ENCODE data around the gene LRRC40. TPM values are rescaled to one million over a fixed set of nuclear protein-coding genes. Genes with fewer than 3 reads are reported as not detected.
"Not testable (repeated sequence)": the region's sequence is repeated elsewhere in the genome, so short reads cannot be mapped to it uniquely, and the experiment has no call there.

LRRC40 gene
- total RNA-seq, 1 donor from 2014 or later = 15.7 TPM

GRCh38 chr1:70202173-70202758, 3.1 kb downstream of the LRRC40 start:
- DNase-seq (ENCODE audit: low read depth in 2 of 2) = no peak

DNA sequence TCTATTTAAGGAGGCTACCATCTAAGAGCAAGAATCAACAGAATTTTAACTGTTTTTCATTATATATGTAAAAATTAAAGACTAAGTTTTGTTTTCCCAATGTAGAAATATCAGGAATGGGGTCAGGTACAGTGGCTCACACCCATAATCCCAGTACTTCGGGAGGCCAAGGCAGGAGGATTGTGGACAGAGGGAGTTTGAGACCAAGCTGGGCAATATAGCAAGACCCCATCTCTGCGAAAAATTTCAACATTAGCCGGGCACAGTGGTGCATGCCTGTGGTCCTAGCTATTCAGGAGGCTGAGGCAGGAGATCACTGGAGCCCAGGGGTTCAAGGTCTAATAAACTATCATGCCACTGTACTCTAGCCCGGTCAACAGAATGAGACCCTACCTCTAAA, 5.3 kb downstream of the LRRC40 start:
- no peak for DNase-seq (ENCODE audit: low read depth in 2 of 2)

GRCh38 chr1:70196333-70196732, 9.0 kb downstream of the LRRC40 start:
- DNase-seq (ENCODE audit: low read depth in 2 of 2) = no peak

DNA sequence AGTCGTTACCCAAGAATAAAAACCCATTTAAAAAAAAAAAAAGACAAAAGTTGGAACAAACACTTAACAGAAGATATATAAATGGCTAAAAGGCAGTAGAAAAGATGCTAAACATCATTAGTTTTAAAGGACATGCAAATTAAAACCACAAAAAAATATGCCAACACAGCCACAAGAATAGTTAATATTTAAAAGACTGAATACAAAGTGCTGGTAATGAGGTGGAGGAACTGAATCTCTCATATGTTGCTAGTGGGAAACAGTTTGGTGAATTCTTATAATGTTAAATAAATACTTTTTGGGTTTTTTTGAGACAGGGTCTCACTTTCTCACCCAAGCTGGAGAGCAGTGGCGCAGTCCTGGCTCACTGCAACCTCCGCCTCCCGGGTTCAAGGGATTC, 10.0 kb downstream of the LRRC40 start:
- no peak for DNase-seq (ENCODE audit: low read depth in 2 of 2)

GRCh38 chr1:70194601-70195000, 10.8 kb downstream of the LRRC40 start:
- no peak for DNase-seq (ENCODE audit: low read depth in 2 of 2)

DNA sequence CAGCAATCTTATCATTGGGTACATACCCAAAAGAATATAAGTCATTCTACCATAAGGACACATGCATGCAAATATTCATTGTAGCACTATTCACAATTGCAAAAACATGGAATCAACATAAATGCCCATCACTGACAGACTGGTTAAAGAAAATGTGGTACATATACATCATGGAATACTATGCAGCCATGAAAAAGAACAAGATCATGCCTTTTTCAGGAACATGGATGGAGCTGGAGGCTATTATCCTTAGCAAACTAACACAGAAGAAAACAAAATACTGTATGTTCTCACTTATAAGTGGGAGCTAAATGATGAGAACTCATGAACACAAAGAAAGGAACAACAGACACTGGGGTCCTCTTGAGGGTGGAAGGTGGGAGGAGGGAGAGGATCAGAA, 12.9 kb downstream of the LRRC40 start:
- not testable (repeated sequence) for DNase-seq (ENCODE audit: low read depth in 2 of 2)

- DNase-seq (ENCODE audit: low read depth in 2 of 2) = no peak
Observed at GRCh38 chr1:70190180-70190579, 15.2 kb downstream of the LRRC40 start.

DNA sequence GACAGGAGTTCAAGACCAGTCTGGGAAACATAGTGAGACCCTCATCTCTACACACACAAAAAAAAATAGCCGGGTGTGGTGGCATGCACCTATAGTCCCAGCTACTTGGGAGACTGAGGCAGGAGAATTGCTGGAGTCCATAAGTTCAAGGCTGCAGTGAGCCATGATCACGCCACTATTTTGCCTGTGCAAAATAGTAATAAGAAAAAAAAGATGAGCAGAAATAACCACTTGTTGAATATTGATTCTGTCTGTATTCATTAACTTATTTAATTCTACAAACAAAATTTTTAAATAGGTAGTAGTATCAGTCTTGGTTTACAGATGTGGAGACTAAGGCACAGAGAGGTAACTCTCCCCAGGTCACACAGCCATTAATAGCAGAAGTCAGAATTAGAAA, 16.9 kb downstream of the LRRC40 start:
- no peak for DNase-seq (ENCODE audit: low read depth in 2 of 2)

DNA sequence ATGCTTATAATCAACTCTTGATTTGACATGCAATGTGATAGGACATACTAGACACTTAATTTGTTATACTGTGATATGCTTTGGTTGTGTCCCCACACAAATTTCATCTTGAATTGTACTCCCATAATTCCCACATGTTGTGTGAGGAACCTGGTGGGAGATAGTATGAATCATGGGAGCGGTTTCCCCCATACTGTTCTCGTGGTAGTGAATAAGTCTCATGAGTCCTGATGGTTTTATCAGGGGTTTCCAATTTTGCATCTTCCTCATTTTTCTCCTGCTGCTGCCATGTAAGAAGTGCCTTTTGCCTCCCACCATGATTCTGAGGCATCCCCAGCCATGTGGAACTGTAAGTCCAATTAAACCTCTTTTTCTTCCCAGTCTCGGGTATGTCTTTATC, 20.2 kb downstream of the LRRC40 start:
- not testable (repeated sequence) for DNase-seq (ENCODE audit: low read depth in 2 of 2)

- DNase-seq (ENCODE audit: low read depth in 2 of 2) = no peak
Observed at GRCh38 chr1:70171512-70171911, 33.9 kb downstream of the LRRC40 start.

DNA sequence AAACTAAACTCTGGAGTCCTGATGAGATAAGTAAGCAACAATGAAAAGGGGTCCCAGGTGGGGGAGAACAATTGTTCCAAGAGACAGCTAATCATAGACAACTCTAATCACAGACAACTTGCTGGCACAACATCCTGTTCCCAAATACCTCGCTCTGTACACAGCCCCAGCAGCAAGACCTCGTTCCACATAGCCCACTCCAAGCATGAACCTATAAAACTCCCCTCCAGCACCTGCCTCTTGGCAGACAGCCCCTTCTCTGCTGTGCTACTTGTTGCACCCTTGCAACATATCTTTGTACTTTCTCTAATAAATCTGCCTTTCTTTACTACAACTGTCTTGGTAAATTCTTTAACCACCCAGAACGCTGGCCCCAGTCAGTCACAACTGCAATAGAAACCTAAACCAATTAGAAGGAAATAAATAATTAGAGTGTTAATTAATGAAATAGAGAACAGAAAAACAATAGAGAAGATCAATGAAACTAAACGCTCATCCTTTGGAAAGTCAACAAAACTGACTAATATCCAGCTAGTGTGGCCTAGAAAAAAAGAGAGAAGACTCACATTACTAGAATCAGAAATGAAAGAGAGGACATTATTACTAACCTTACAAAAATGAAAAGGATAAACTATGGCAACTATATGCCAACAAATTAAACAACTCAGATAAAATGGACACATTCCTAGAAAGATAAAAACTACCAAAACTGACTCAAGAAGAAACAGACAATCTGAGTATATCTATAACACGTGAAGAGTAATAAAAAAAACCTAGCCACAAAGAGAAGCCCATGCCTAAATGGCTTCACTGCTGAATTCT, 36.1 kb downstream of the LRRC40 start:
- DNase-seq (ENCODE audit: low read depth in 2 of 2) = peak in 1 of 2 donors; percentile 1

DNA sequence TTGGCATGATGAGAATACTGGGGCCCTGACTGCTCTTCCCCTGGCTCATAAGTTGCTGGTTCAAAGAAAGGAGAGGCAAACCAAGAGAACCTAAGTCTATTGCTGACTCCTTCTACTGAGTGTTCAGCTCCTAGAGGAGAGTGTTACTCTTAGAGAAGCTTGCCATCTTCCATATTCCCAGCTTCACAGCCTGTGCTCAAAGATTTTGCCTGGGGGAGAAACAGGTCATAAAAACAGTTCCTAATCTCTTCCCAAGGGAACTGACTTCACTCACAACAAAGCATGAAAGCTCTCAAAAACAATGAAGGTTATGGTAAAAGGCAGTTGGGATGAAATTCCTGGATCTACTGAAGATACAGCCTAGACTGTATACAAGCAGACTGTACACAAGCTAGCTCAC, 37.1 kb downstream of the LRRC40 start:
- no peak for DNase-seq (ENCODE audit: low read depth in 2 of 2)

- no peak for DNase-seq (ENCODE audit: low read depth in 2 of 2)
Observed at GRCh38 chr1:70164350-70164749, 41.0 kb downstream of the LRRC40 start.

- DNase-seq (ENCODE audit: low read depth in 2 of 2) = no peak
Observed at GRCh38 chr1:70156529-70157120, 48.8 kb downstream of the LRRC40 start.

GRCh38 chr1:70153739-70154138, 51.6 kb downstream of the LRRC40 start:
- DNase-seq (ENCODE audit: low read depth in 2 of 2) = no peak

DNA sequence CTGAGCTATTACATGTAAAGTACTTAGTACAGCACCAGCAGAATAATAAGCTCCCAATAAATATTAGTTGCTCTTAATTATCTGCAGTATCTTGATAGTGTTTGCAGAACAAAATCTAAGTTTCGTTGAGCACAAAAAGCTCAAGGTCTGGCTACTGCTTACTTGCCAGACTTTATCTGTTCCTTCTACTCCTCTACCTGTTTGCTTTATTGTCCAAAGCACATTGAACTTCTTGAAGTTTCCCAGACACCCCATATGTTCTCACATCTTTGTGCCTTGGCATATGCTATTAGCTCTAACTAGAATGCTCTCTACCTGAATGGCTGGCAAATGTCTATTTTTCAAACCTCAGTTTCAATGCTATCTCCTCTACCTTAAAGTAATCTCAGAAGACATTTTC, 54.9 kb downstream of the LRRC40 start:
- DNase-seq (ENCODE audit: low read depth in 2 of 2) = no peak

- peak in 1 of 2 donors; percentile 26 for DNase-seq (ENCODE audit: low read depth in 2 of 2)
Observed at GRCh38 chr1:70146488-70146887, 58.9 kb downstream of the LRRC40 start.

DNA sequence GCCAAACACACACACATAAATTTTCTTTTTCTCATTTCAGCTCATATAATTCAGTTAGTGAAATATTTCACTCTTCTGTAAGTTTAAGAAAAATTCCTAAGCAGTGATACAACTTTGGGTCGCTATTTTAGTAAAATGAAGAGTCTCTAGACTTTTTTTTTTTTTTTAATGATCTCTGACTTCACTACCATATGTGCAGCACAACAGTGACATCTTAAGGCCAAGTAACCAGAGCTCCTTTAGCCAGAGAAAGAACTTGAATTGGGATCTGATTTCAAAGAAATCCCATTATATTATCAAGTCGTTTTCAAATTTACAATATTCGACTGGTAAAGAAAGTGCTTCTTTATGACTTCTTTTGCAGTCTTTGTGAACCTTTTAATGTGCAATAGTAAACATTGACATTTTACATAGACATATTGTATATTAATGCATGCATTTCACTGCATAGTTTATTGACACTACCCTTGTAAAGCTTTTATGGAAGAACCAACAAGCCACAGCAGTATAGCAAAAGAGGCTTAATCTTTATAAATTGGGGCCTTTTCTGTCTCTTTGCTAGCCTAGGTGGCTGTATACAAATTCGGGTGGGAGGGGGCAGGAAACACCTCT, 62.2 kb downstream of the LRRC40 start:
- peak in 1 of 2 donors; percentile 10 for DNase-seq (ENCODE audit: low read depth in 2 of 2)

DNA sequence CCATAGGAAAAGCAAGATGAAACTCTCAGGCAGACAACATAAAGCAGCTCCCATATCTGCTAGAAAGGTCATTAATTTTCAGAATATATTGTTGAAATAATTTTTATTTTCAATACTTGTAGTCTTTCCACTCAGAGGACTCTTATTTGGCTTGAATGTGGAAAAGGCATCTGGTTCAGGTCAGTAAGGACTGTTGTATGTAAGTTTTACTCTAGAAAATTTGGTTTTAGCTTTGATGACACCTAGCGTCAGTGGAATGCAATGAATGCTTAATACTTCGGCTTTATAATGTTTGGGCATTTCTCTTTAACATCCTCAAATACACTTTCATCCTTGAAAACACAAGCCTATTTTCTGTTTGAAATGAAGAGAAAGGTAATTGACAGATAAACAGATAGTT, 63.3 kb downstream of the LRRC40 start:
- DNase-seq (ENCODE audit: low read depth in 2 of 2) = peak; percentile 1 to 20

DNA sequence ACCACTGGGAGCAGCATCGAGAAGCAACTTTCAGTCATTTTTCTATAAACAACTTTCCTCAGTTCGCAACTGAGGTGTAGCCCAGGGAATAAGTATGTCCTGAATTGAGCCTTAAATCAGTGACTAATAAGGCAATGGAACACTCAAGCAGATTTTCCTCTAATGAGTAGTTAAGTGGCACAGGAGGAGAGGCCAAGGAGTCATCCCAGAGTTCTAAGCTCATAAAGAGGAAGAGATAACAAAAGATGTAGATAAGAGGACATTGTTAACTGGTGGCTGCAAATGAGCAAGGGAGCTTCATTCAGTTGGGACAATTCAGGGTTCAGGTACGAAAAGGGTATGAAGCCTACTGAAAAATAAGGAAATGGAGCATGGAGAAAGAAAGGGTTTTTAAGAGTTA, 64.5 kb downstream of the LRRC40 start:
- no peak for DNase-seq (ENCODE audit: low read depth in 2 of 2)

DNA sequence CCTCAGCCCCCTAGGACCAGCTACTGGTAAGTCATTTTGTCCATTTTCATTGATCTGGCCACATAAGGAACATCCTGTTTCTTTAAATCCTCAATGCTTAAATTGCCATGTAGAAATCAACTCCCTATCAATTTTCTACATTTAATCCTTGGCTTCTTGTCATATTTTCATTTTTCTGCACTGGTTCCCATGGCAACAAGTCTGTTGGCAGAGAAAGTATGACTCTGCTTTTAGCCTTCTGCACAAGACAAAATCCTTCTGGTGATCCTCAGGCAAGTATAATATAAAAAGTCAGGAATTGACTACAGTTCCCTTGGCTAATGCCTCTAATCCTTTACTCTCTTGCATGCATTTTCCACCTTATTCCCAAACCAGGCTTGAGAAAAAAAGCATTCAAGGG, 65.0 kb downstream of the LRRC40 start:
- peak; percentile 7 to 35 for DNase-seq (ENCODE audit: low read depth in 2 of 2)

DNA sequence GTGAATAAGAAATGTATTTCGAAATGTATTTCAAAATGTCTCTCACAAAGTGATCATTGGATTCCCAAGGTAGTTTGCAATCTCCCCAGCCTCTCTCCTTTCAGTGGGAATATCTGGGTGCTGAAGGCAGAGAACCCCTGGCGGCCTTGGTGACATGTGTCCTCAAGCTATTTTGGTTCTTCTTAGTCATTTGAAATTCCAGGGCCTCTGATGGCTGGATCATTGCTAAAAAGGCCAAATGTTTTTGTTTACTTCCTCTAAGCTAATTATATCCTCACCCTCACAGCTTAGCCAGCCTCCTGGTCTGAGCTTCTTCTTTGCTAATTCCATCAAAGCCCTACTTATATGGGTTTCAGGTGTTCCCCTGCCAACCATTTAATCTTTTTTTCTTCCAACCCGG, 71.2 kb downstream of the LRRC40 start:
- DNase-seq (ENCODE audit: low read depth in 2 of 2) = no peak

All from lung microvascular endothelial cell (primary cell).